GM23338 (cell line): ENCODE measurements around the gene EDEM2. TPM values are rescaled to one million over a fixed set of nuclear protein-coding genes. Genes with fewer than 3 reads are reported as not detected.

Experiments used
- ATAC-seq: fragments of 200-7000 bp; cut with Tn5 transposase; 3 replicates; pipeline ENCODE4 v1.9.1; 2020
- DNase-seq: peaks from one replicate; pipeline ENCODE4 v3.0.0-alpha.2; 2015; ENCODE audit warnings: low spot score
- H2AFZ ChIP-seq: fragments of 200-600 bp; sonication (generic); 2 replicates; pipeline ENCODE4 v1.8.0; 2016; ENCODE audit warnings: antibody characterized with exemption, mild to moderate bottlenecking, moderate library complexity
- H3F3A ChIP-seq: fragments of 200-600 bp; sonication (generic); replicated peaks from 2 replicates; pipeline ENCODE4 v1.8.0; 2017; ENCODE audit warnings: antibody characterized with exemption, mixed run types, low read depth
- H3K27ac ChIP-seq: fragments of 200-600 bp; sonication (generic); 2 replicates; pipeline ENCODE4 v1.6.1; 2016; ENCODE audit warnings: low read depth
- H3K27me3 ChIP-seq: fragments of 200-600 bp; sonication (generic); 2 replicates; pipeline ENCODE4 v1.8.0; 2016; ENCODE audit warnings: mild to moderate bottlenecking, mixed run types, moderate library complexity; ENCODE audit not compliant: insufficient read depth
- H3K36me3 ChIP-seq: fragments of 200-600 bp; sonication (generic); 2 replicates; pipeline ENCODE4 v1.8.0; 2016; ENCODE audit warnings: mild to moderate bottlenecking; ENCODE audit not compliant: insufficient read depth
- H3K4me1 ChIP-seq: fragments of 200-600 bp; sonication (generic); 2 replicates; pipeline ENCODE4 v1.8.0; 2016; ENCODE audit warnings: mild to moderate bottlenecking, moderate library complexity; ENCODE audit not compliant: insufficient read depth
- H3K4me2 ChIP-seq: fragments of 200-600 bp; sonication (generic); 2 replicates; pipeline ENCODE4 v1.7.1; 2017; ENCODE audit warnings: mixed run types
- H3K4me3 ChIP-seq: fragments of 200-600 bp; sonication (generic); 2 replicates; pipeline ENCODE4 v1.6.1; 2016; ENCODE audit warnings: mixed run types
- H3K79me2 ChIP-seq: fragments of 200-600 bp; sonication (generic); replicated peaks from 2 replicates; pipeline ENCODE4 v1.8.0; 2017; ENCODE audit warnings: mild to moderate bottlenecking; ENCODE audit not compliant: insufficient read depth
- H3K9me2 ChIP-seq: fragments of 200-600 bp; sonication (generic); 2 replicates; pipeline ENCODE4 v1.8.0; 2017; ENCODE audit not compliant: insufficient read depth
- H4K20me1 ChIP-seq: fragments of 200-600 bp; sonication (generic); replicated peaks from 2 replicates; pipeline ENCODE4 v1.8.0; 2017; ENCODE audit warnings: mild to moderate bottlenecking; ENCODE audit not compliant: insufficient read depth
- H3K27ac Mint-ChIP-seq: 2 replicates; pipeline ENCODE4 v1.8.0; 2020; ENCODE audit warnings: inconsistent platforms, mild to moderate bottlenecking, moderate library complexity, mixed read lengths
- H3K27me3 Mint-ChIP-seq: 3 replicates; pipeline ENCODE4 v1.8.0; 2022; ENCODE audit warnings: low read depth, mild to moderate bottlenecking, moderate library complexity, mixed read lengths, inconsistent platforms; ENCODE audit not compliant: insufficient read depth, poor library complexity
- H3K36me3 Mint-ChIP-seq: 3 replicates; pipeline ENCODE4 v1.8.0; 2021; ENCODE audit warnings: low read depth, mild to moderate bottlenecking, inconsistent platforms, moderate library complexity, mixed read lengths
- H3K4me1 Mint-ChIP-seq: 3 replicates; pipeline ENCODE4 v1.8.0; 2020; ENCODE audit warnings: mild to moderate bottlenecking, inconsistent platforms, mixed read lengths
- H3K4me3 Mint-ChIP-seq: 3 replicates; pipeline ENCODE4 v1.8.0; 2021; ENCODE audit warnings: moderate library complexity, mild to moderate bottlenecking, inconsistent platforms, mixed read lengths
- H3K9me3 Mint-ChIP-seq: 3 replicates; pipeline ENCODE4 v1.8.0; 2020; ENCODE audit warnings: moderate library complexity, mild to moderate bottlenecking, inconsistent platforms, mixed read lengths
- CREB1 ChIP-seq: fragments of 250-450 bp; sonication (Bioruptor Pico); IDR thresholded peaks from 2 replicates; pipeline ENCODE4 v1.5.0; 2020; ENCODE audit warnings: low read depth, mild to moderate bottlenecking, moderate library complexity
- EZH2 ChIP-seq: fragments of 200-600 bp; sonication (generic); IDR thresholded peaks from one replicate; pipeline ENCODE4 v1.8.0; 2017; ENCODE audit warnings: antibody characterized with exemption, mild to moderate bottlenecking, low read depth; ENCODE audit not compliant: unreplicated experiment
- EZH2phosphoT487 ChIP-seq: fragments of 200-600 bp; sonication (generic); IDR thresholded peaks from one replicate; pipeline ENCODE4 v1.8.1; 2018; ENCODE audit warnings: antibody characterized with exemption; ENCODE audit not compliant: unreplicated experiment
- JUNB ChIP-seq: IDR thresholded peaks from one replicate; pipeline ENCODE4 v1.6.1; 2016; ENCODE audit warnings: antibody characterized with exemption; ENCODE audit not compliant: unreplicated experiment
- NANOG ChIP-seq: IDR thresholded peaks from 2 replicates; pipeline ENCODE4 v1.6.1; 2016; ENCODE audit warnings: antibody characterized with exemption, borderline replicate concordance
- POLR2AphosphoS5 ChIP-seq: IDR thresholded peaks from 2 replicates; pipeline ENCODE4 v1.6.1; 2016; ENCODE audit warnings: antibody characterized with exemption, low read depth
- STAT1 ChIP-seq: IDR thresholded peaks from one replicate; pipeline ENCODE4 v1.6.1; 2016; ENCODE audit warnings: antibody characterized with exemption; ENCODE audit not compliant: unreplicated experiment
- ZNF114 ChIP-seq: fragments of 250-450 bp; sonication (Bioruptor Pico); IDR thresholded peaks from 2 replicates; pipeline ENCODE4 v1.5.0; 2020; ENCODE audit warnings: mild to moderate bottlenecking, moderate library complexity
- ZNF331 ChIP-seq: fragments of 250-450 bp; sonication (Bioruptor Pico); IDR thresholded peaks from 2 replicates; pipeline ENCODE4 v1.5.0; 2020; ENCODE audit warnings: low read depth, mild to moderate bottlenecking, moderate library complexity
- polyA plus RNA-seq: library from polyadenylated mRNA; unstranded; fragments of >200 nt; fragmentation: Nextera tagmentation; extraction: Ambion mirVana; gene quantifications from 2 replicates; pipeline ENCODE4 v1.2.1, GENCODE V29; 2016
- total RNA-seq: library from RNA; depleted of rRNA; stranded (reverse); fragments of >200 nt; shearing (Covaris generic); gene quantifications from 2 replicates; pipeline ENCODE4 v1.2.3, GENCODE V29; 2014
- TF ChIP-seq, protein P1 (sequence below): fragments of 250-450 bp; sonication (Bioruptor Pico); IDR thresholded peaks from 2 replicates; pipeline ENCODE4 v1.5.0; 2020; ENCODE audit warnings: mild to moderate bottlenecking, moderate library complexity
- TF ChIP-seq, protein P2 (sequence below): IDR thresholded peaks from one replicate; pipeline ENCODE4 v1.6.1; 2018; ENCODE audit warnings: antibody characterized with exemption; ENCODE audit not compliant: unreplicated experiment
- TF ChIP-seq, protein P3 (sequence below): IDR thresholded peaks from 2 replicates; pipeline ENCODE4 v1.6.1; 2016; ENCODE audit warnings: antibody characterized with exemption
- TF ChIP-seq, protein P4 (sequence below), 2 experiments: fragments of 200-600 bp in 1 of 2; sonication (generic) in 1 of 2; conservative IDR thresholded peaks; 2 replicates each; pipeline versions ENCODE4 v1.5.1 to v1.6.1; 2016 to 2017; ENCODE audit warnings: antibody characterized with exemption in 2 of 2, low read depth in 2 of 2, mild to moderate bottlenecking in 2 of 2, moderate library complexity in 1 of 2

Gene EDEM2
- total and polyA plus RNA-seq, 2 experiments from 2014 or later = 13.9 to 25.3 TPM

DNA sequence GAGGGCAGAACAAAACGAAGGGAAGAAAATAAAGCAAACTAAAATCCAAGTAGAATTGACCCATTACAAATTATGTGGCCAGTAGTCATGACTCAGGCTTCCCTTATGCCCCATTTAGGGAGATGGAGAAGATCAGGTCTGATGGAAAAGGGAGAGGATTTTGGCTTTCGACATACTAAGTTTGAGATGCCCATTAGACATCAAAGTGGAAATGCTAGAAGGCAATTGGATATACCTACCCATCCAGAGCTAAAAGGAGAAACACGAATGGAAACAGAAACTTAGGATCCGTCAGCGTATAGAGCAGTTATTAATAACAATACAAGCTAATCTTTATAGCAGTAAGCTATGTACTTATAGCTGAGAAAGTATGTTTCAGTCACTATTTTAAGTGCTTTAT lies 59.3 kb downstream of the EDEM2 start:
- no peaks in the 10 kb centered on the region for H3K27me3 ChIP-seq
- H3K36me3 ChIP-seq = no peaks in the 10 kb centered on the region
- H3K9me2 ChIP-seq = no peaks in the 10 kb centered on the region
- no peak overlapping the region for H3K4me3 Mint-ChIP-seq
- peaks cover 15% of the 10 kb centered on the region; the same call in 2 of the 3 replicates for H3K36me3 Mint-ChIP-seq
- H3K9me3 Mint-ChIP-seq = no peaks in the 10 kb centered on the region
- no peak overlapping the region for H3K27ac Mint-ChIP-seq
- ATAC-seq (no peak), DNase-seq (no peak)
- peaks cover 90% of the 10 kb centered on the region for H3K79me2 ChIP-seq
- H3K4me1 Mint-ChIP-seq = peaks cover 16% of the 10 kb centered on the region
- H3K27ac ChIP-seq = no peak overlapping the region
- no peak overlapping the region for H3K4me2 ChIP-seq
- H4K20me1 ChIP-seq = peaks cover 24% of the 10 kb centered on the region; the same call in 1 of the 2 replicates
- no peak overlapping the region for H3K4me3 ChIP-seq
- H3K4me1 ChIP-seq = peaks cover 19% of the 10 kb centered on the region
- TF ChIP-seq, protein P1, sequence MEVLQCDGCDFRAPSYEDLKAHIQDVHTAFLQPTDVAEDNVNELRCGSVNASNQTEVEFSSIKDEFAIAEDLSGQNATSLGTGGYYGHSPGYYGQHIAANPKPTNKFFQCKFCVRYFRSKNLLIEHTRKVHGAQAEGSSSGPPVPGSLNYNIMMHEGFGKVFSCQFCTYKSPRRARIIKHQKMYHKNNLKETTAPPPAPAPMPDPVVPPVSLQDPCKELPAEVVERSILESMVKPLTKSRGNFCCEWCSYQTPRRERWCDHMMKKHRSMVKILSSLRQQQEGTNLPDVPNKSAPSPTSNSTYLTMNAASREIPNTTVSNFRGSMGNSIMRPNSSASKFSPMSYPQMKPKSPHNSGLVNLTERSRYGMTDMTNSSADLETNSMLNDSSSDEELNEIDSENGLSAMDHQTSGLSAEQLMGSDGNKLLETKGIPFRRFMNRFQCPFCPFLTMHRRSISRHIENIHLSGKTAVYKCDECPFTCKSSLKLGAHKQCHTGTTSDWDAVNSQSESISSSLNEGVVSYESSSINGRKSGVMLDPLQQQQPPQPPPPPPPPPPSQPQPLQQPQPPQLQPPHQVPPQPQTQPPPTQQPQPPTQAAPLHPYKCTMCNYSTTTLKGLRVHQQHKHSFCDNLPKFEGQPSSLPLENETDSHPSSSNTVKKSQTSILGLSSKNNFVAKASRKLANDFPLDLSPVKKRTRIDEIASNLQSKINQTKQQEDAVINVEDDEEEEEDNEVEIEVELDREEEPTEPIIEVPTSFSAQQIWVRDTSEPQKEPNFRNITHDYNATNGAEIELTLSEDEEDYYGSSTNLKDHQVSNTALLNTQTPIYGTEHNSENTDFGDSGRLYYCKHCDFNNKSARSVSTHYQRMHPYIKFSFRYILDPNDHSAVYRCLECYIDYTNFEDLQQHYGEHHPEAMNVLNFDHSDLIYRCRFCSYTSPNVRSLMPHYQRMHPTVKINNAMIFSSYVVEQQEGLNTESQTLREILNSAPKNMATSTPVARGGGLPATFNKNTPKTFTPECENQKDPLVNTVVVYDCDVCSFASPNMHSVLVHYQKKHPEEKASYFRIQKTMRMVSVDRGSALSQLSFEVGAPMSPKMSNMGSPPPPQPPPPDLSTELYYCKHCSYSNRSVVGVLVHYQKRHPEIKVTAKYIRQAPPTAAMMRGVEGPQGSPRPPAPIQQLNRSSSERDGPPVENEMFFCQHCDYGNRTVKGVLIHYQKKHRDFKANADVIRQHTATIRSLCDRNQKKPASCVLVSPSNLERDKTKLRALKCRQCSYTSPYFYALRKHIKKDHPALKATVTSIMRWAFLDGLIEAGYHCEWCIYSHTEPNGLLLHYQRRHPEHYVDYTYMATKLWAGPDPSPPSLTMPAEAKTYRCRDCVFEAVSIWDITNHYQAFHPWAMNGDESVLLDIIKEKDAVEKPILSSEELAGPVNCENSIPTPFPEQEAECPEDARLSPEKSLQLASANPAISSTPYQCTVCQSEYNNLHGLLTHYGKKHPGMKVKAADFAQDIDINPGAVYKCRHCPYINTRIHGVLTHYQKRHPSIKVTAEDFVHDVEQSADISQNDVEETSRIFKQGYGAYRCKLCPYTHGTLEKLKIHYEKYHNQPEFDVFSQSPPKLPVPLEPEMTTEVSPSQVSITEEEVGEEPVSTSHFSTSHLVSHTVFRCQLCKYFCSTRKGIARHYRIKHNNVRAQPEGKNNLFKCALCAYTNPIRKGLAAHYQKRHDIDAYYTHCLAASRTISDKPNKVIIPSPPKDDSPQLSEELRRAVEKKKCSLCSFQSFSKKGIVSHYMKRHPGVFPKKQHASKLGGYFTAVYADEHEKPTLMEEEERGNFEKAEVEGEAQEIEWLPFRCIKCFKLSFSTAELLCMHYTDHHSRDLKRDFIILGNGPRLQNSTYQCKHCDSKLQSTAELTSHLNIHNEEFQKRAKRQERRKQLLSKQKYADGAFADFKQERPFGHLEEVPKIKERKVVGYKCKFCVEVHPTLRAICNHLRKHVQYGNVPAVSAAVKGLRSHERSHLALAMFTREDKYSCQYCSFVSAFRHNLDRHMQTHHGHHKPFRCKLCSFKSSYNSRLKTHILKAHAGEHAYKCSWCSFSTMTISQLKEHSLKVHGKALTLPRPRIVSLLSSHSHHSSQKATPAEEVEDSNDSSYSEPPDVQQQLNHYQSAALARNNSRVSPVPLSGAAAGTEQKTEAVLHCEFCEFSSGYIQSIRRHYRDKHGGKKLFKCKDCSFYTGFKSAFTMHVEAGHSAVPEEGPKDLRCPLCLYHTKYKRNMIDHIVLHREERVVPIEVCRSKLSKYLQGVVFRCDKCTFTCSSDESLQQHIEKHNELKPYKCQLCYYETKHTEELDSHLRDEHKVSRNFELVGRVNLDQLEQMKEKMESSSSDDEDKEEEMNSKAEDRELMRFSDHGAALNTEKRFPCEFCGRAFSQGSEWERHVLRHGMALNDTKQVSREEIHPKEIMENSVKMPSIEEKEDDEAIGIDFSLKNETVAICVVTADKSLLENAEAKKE (CRISPR knock-in tag) = no peak
- TF ChIP-seq STAT1 = no peak
- TF ChIP-seq, protein P2, sequence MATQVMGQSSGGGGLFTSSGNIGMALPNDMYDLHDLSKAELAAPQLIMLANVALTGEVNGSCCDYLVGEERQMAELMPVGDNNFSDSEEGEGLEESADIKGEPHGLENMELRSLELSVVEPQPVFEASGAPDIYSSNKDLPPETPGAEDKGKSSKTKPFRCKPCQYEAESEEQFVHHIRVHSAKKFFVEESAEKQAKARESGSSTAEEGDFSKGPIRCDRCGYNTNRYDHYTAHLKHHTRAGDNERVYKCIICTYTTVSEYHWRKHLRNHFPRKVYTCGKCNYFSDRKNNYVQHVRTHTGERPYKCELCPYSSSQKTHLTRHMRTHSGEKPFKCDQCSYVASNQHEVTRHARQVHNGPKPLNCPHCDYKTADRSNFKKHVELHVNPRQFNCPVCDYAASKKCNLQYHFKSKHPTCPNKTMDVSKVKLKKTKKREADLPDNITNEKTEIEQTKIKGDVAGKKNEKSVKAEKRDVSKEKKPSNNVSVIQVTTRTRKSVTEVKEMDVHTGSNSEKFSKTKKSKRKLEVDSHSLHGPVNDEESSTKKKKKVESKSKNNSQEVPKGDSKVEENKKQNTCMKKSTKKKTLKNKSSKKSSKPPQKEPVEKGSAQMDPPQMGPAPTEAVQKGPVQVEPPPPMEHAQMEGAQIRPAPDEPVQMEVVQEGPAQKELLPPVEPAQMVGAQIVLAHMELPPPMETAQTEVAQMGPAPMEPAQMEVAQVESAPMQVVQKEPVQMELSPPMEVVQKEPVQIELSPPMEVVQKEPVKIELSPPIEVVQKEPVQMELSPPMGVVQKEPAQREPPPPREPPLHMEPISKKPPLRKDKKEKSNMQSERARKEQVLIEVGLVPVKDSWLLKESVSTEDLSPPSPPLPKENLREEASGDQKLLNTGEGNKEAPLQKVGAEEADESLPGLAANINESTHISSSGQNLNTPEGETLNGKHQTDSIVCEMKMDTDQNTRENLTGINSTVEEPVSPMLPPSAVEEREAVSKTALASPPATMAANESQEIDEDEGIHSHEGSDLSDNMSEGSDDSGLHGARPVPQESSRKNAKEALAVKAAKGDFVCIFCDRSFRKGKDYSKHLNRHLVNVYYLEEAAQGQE = no peak
- TF ChIP-seq, protein P3, sequence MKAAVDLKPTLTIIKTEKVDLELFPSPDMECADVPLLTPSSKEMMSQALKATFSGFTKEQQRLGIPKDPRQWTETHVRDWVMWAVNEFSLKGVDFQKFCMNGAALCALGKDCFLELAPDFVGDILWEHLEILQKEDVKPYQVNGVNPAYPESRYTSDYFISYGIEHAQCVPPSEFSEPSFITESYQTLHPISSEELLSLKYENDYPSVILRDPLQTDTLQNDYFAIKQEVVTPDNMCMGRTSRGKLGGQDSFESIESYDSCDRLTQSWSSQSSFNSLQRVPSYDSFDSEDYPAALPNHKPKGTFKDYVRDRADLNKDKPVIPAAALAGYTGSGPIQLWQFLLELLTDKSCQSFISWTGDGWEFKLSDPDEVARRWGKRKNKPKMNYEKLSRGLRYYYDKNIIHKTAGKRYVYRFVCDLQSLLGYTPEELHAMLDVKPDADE = no peak
- no peak for TF ChIP-seq CREB1 (CRISPR knock-in tag)
- no peak for TF ChIP-seq JUNB
- no peak for TF ChIP-seq EZH2phosphoT487
- TF ChIP-seq, protein P4, sequence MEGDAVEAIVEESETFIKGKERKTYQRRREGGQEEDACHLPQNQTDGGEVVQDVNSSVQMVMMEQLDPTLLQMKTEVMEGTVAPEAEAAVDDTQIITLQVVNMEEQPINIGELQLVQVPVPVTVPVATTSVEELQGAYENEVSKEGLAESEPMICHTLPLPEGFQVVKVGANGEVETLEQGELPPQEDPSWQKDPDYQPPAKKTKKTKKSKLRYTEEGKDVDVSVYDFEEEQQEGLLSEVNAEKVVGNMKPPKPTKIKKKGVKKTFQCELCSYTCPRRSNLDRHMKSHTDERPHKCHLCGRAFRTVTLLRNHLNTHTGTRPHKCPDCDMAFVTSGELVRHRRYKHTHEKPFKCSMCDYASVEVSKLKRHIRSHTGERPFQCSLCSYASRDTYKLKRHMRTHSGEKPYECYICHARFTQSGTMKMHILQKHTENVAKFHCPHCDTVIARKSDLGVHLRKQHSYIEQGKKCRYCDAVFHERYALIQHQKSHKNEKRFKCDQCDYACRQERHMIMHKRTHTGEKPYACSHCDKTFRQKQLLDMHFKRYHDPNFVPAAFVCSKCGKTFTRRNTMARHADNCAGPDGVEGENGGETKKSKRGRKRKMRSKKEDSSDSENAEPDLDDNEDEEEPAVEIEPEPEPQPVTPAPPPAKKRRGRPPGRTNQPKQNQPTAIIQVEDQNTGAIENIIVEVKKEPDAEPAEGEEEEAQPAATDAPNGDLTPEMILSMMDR (conservative IDR thresholded peaks at IDR 0.05; ENCODE audit: low read depth in 2 of 2) = no peak
- no peak for TF ChIP-seq ZNF114
- TF ChIP-seq POLR2AphosphoS5 = no peak
- TF ChIP-seq NANOG = no peak
- no peak for TF ChIP-seq ZNF331 (CRISPR knock-in tag)
- no peak for TF ChIP-seq EZH2
- no peaks in the 10 kb centered on the region for H3F3A ChIP-seq
- no peak overlapping the region for H2AFZ ChIP-seq
- peaks cover 1% of the 10 kb centered on the region for H3K27me3 Mint-ChIP-seq
